GM23338 (cell line): ENCODE data around the gene TAF4. TPM values are rescaled to one million over a fixed set of nuclear protein-coding genes. Genes with fewer than 3 reads are reported as not detected.

Experiments used
- ATAC-seq: fragments of 200-7000 bp; cut with Tn5 transposase; 3 replicates; pipeline ENCODE4 v1.9.1; 2020
- DNase-seq: peaks from one replicate; pipeline ENCODE4 v3.0.0-alpha.2; 2015; ENCODE audit warnings: low spot score
- H2AFZ ChIP-seq: fragments of 200-600 bp; sonication (generic); 2 replicates; pipeline ENCODE4 v1.8.0; 2016; ENCODE audit warnings: antibody characterized with exemption, mild to moderate bottlenecking, moderate library complexity
- H3F3A ChIP-seq: fragments of 200-600 bp; sonication (generic); replicated peaks from 2 replicates; pipeline ENCODE4 v1.8.0; 2017; ENCODE audit warnings: antibody characterized with exemption, mixed run types, low read depth
- H3K27ac ChIP-seq: fragments of 200-600 bp; sonication (generic); 2 replicates; pipeline ENCODE4 v1.6.1; 2016; ENCODE audit warnings: low read depth
- H3K27me3 ChIP-seq: fragments of 200-600 bp; sonication (generic); 2 replicates; pipeline ENCODE4 v1.8.0; 2016; ENCODE audit warnings: mild to moderate bottlenecking, mixed run types, moderate library complexity; ENCODE audit not compliant: insufficient read depth
- H3K36me3 ChIP-seq: fragments of 200-600 bp; sonication (generic); 2 replicates; pipeline ENCODE4 v1.8.0; 2016; ENCODE audit warnings: mild to moderate bottlenecking; ENCODE audit not compliant: insufficient read depth
- H3K4me1 ChIP-seq: fragments of 200-600 bp; sonication (generic); 2 replicates; pipeline ENCODE4 v1.8.0; 2016; ENCODE audit warnings: mild to moderate bottlenecking, moderate library complexity; ENCODE audit not compliant: insufficient read depth
- H3K4me2 ChIP-seq: fragments of 200-600 bp; sonication (generic); 2 replicates; pipeline ENCODE4 v1.7.1; 2017; ENCODE audit warnings: mixed run types
- H3K4me3 ChIP-seq: fragments of 200-600 bp; sonication (generic); 2 replicates; pipeline ENCODE4 v1.6.1; 2016; ENCODE audit warnings: mixed run types
- H3K79me2 ChIP-seq: fragments of 200-600 bp; sonication (generic); replicated peaks from 2 replicates; pipeline ENCODE4 v1.8.0; 2017; ENCODE audit warnings: mild to moderate bottlenecking; ENCODE audit not compliant: insufficient read depth
- H3K9me2 ChIP-seq: fragments of 200-600 bp; sonication (generic); 2 replicates; pipeline ENCODE4 v1.8.0; 2017; ENCODE audit not compliant: insufficient read depth
- H4K20me1 ChIP-seq: fragments of 200-600 bp; sonication (generic); replicated peaks from 2 replicates; pipeline ENCODE4 v1.8.0; 2017; ENCODE audit warnings: mild to moderate bottlenecking; ENCODE audit not compliant: insufficient read depth
- H3K27ac Mint-ChIP-seq: 2 replicates; pipeline ENCODE4 v1.8.0; 2020; ENCODE audit warnings: inconsistent platforms, mild to moderate bottlenecking, moderate library complexity, mixed read lengths
- H3K27me3 Mint-ChIP-seq: 3 replicates; pipeline ENCODE4 v1.8.0; 2022; ENCODE audit warnings: low read depth, mild to moderate bottlenecking, moderate library complexity, mixed read lengths, inconsistent platforms; ENCODE audit not compliant: insufficient read depth, poor library complexity
- H3K36me3 Mint-ChIP-seq: 3 replicates; pipeline ENCODE4 v1.8.0; 2021; ENCODE audit warnings: low read depth, mild to moderate bottlenecking, inconsistent platforms, moderate library complexity, mixed read lengths
- H3K4me1 Mint-ChIP-seq: 3 replicates; pipeline ENCODE4 v1.8.0; 2020; ENCODE audit warnings: mild to moderate bottlenecking, inconsistent platforms, mixed read lengths
- H3K4me3 Mint-ChIP-seq: 3 replicates; pipeline ENCODE4 v1.8.0; 2021; ENCODE audit warnings: moderate library complexity, mild to moderate bottlenecking, inconsistent platforms, mixed read lengths
- H3K9me3 Mint-ChIP-seq: 3 replicates; pipeline ENCODE4 v1.8.0; 2020; ENCODE audit warnings: moderate library complexity, mild to moderate bottlenecking, inconsistent platforms, mixed read lengths
- CREB1 ChIP-seq: fragments of 250-450 bp; sonication (Bioruptor Pico); IDR thresholded peaks from 2 replicates; pipeline ENCODE4 v1.5.0; 2020; ENCODE audit warnings: low read depth, mild to moderate bottlenecking, moderate library complexity
- ETS1 ChIP-seq: IDR thresholded peaks from 2 replicates; pipeline ENCODE4 v1.6.1; 2016; ENCODE audit warnings: antibody characterized with exemption
- EZH2 ChIP-seq: fragments of 200-600 bp; sonication (generic); IDR thresholded peaks from one replicate; pipeline ENCODE4 v1.8.0; 2017; ENCODE audit warnings: antibody characterized with exemption, mild to moderate bottlenecking, low read depth; ENCODE audit not compliant: unreplicated experiment
- EZH2phosphoT487 ChIP-seq: fragments of 200-600 bp; sonication (generic); IDR thresholded peaks from one replicate; pipeline ENCODE4 v1.8.1; 2018; ENCODE audit warnings: antibody characterized with exemption; ENCODE audit not compliant: unreplicated experiment
- POLR2AphosphoS5 ChIP-seq: IDR thresholded peaks from 2 replicates; pipeline ENCODE4 v1.6.1; 2016; ENCODE audit warnings: antibody characterized with exemption, low read depth
- REST ChIP-seq: IDR thresholded peaks from one replicate; pipeline ENCODE4 v1.6.1; 2018; ENCODE audit warnings: antibody characterized with exemption; ENCODE audit not compliant: unreplicated experiment
- STAT1 ChIP-seq: IDR thresholded peaks from one replicate; pipeline ENCODE4 v1.6.1; 2016; ENCODE audit warnings: antibody characterized with exemption; ENCODE audit not compliant: unreplicated experiment
- ZNF114 ChIP-seq: fragments of 250-450 bp; sonication (Bioruptor Pico); IDR thresholded peaks from 2 replicates; pipeline ENCODE4 v1.5.0; 2020; ENCODE audit warnings: mild to moderate bottlenecking, moderate library complexity
- ZNF331 ChIP-seq: fragments of 250-450 bp; sonication (Bioruptor Pico); IDR thresholded peaks from 2 replicates; pipeline ENCODE4 v1.5.0; 2020; ENCODE audit warnings: low read depth, mild to moderate bottlenecking, moderate library complexity
- polyA plus RNA-seq: library from polyadenylated mRNA; unstranded; fragments of >200 nt; fragmentation: Nextera tagmentation; extraction: Ambion mirVana; gene quantifications from 2 replicates; pipeline ENCODE4 v1.2.1, GENCODE V29; 2016
- total RNA-seq: library from RNA; depleted of rRNA; stranded (reverse); fragments of >200 nt; shearing (Covaris generic); gene quantifications from 2 replicates; pipeline ENCODE4 v1.2.3, GENCODE V29; 2014

Gene TAF4
- total and polyA plus RNA-seq, 2 experiments from 2014 or later = 7.2 to 60.0 TPM

- TF ChIP-seq REST (no peak), ZNF331 (CRISPR knock-in tag) (no peak), POLR2AphosphoS5 (no peak)
Observed at GRCh38 chr20:62020935-62021701, 44.6 kb downstream of the TAF4 start (continued).

- Histone ChIP-seq H3K79me2 (peaks cover 100% of the 10 kb centered on the region), H2AFZ (no peak overlapping the region), H3K4me3 (no peak overlapping the region), H3K4me2 (no peak overlapping the region), H3K27me3 (no peaks in the 10 kb centered on the region), H3K27ac (no peak overlapping the region), H3K4me1 (no peaks in the 10 kb centered on the region), H3K36me3 (no peaks in the 10 kb centered on the region), H3F3A (no peaks in the 10 kb centered on the region), H3K9me2 (no peaks in the 10 kb centered on the region), H4K20me1 (peaks cover 70% of the 10 kb centered on the region)
- no peak overlapping the region; the same call in 2 of the 3 replicates for H3K4me3 Mint-ChIP-seq
- peaks cover 22% of the 10 kb centered on the region for H3K4me1 Mint-ChIP-seq
- peaks cover 14% of the 10 kb centered on the region for H3K27me3 Mint-ChIP-seq
- peaks cover 2% of the 10 kb centered on the region; the same call in 1 of the 3 replicates for H3K36me3 Mint-ChIP-seq
- peak overlapping the region; percentile 30; the same call in 1 of the 2 replicates for H3K27ac Mint-ChIP-seq
- TF ChIP-seq EZH2phosphoT487 (no peak), EZH2 (no peak), STAT1 (no peak), ZNF114 (CRISPR knock-in tag) (no peak)
- no peaks in the 10 kb centered on the region for H3K9me3 Mint-ChIP-seq
- DNase-seq = no peak
- peak; percentile 28 for ATAC-seq
Observed at GRCh38 chr20:62019881-62020492, 45.7 kb downstream of the TAF4 start.

GRCh38 chr20:62019144-62019805, 46.4 kb downstream of the TAF4 start:
- DNase-seq (no peak), ATAC-seq (no peak)
- Mint-ChIP-seq H3K9me3 (no peaks in the 10 kb centered on the region), H3K27ac (no peak overlapping the region), H3K4me1 (peaks cover 20% of the 10 kb centered on the region), H3K36me3 (peaks cover 2% of the 10 kb centered on the region; the same call in 1 of the 3 replicates), H3K4me3 (no peak overlapping the region), H3K27me3 (peaks cover 13% of the 10 kb centered on the region)
- Histone ChIP-seq H3K27ac (0 out of 2 replicates have a peak overlapping the region, but pooled peaks have one; percentile 26), H3K4me2 (no peak overlapping the region), H3K36me3 (no peaks in the 10 kb centered on the region), H3F3A (no peaks in the 10 kb centered on the region), H2AFZ (no peak overlapping the region), H3K4me1 (no peaks in the 10 kb centered on the region), H3K27me3 (no peaks in the 10 kb centered on the region), H3K79me2 (peaks cover 100% of the 10 kb centered on the region), H3K4me3 (no peak overlapping the region), H3K9me2 (no peaks in the 10 kb centered on the region), H4K20me1 (peaks cover 64% of the 10 kb centered on the region)
- TF ChIP-seq ETS1 (no peak), CREB1 (CRISPR knock-in tag) (no peak)
